GM21619 (cell line): Measurements from ENCODE around the gene ENTPD1.
A peak's percentile ranks its signal among the peaks of the same experiment; 100 is the strongest.

Experiments
- ATAC-seq: cut with Tn5 transposase; IDR thresholded peaks from one replicate; pipeline ENCODE4 v1.9.1; 2021; ENCODE audit not compliant: unreplicated experiment

The ENTPD1 gene

DNA sequence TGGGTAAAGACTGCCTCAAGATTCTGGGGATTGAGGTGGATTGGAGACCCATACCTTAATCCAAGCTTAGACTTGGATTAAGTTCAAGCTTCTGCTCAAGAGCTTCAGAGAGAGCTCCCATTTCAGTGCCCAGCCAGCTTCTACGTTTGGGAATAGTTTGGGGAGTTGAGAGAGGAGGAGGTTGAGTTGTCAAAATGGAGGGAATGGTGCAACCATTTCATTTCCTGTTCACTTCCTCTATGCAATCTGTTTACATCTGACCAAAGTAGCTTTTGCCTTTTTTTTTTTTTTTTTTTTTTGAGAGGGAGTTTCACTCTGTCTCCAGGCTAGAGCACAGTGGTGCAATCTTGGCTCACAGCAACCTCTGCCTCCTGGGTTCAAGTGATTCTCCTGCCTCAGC is 65.8 kb downstream of the ENTPD1 start:
- ATAC-seq, result no peak

DNA sequence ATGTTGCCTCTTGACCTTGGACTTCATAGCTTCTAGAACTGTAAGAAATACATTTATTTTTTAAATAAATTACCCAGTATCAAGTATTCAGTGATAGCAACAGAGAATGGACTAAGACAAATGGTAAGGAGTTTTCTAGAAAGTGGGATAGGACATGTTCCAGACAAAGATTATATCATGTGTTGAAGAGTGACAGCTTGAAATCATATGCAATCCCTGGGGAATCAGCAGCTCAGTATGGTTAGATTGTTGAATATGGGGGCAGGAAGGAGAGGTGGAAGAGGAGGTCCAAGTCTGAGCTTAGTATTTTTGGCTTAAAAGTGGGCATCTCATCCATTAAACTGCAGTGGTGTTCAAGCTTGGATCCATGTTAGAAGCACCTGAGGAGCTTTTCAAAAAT is 74.1 kb downstream of the ENTPD1 start:
- ATAC-seq, result no peak

DNA sequence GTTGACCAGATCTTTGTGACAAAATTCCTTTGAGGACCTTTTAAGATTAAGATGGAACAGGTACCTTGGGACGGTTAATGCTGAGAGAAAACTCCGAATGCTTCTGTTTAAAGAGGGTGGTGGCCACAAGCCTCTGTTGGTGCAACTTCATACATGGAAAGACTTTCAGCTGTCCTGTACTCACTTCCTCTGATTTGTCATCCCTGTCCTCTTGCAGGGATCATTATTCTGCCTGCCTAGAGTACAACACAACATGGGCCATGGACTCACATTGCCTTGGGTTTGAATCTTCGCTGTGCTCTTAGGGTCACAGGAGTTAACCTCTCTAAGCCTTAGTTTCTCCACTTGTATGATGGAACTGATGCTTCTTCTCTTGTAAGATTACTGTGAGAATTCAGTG is 75.1 kb downstream of the ENTPD1 start:
- no peak for ATAC-seq

DNA sequence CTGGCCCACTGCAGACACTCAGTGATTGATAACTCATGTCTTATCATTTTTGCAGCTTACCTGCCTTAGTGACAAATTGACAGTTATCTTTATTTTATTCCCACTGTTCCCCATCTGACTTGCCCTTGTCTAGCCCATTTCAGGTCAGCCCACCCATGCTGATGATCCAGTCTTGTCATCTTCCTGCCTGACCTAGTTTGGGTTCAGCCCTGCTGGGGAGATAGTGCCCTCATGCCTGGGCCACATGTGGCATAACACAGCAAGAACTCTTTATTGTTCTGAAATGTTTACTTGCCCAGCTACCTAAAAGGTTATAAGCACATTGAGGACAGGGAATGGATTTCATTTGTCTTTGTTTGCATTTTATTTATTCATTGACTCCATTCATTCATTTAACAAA is 75.6 kb downstream of the ENTPD1 start:
- no peak for ATAC-seq

DNA sequence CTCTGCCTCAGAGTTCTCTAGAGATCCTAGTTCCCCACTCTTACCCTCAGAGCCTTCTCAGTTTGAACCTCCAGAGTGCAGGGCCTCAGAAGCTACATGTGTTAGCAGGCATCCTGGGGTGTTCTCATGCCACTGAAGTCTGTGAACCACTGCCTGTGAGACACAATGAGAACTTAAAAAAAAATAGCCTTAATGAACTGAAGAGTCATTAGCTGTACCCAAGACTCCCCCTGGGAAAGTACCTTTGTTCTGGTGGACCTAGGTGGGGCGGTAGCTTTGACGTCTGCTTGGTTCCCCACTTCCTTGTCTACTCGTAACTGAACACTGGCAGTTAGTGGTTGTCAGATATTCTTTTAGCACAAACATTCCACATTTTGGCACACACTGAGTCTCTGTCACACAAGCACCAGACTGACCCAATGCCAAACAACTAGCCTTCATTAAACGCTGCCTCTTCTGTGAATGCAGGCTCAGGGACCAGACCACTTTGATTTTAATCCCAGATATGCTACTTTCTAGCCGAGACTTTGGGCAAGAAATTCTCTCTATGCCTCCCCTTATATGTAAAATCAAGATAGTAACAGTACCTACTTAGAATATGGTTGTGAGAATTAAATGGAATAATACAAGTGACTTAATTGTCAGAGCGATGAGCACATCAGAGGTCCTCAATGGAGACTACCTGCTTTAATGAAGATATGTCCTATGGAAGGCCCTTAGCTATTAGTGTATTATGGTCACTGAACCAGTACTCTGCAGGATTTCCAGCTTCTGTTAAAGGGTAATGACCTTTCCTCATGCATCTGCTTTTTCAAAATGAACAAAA is 76.5 kb downstream of the ENTPD1 start:
- peak; percentile 84 for ATAC-seq

DNA sequence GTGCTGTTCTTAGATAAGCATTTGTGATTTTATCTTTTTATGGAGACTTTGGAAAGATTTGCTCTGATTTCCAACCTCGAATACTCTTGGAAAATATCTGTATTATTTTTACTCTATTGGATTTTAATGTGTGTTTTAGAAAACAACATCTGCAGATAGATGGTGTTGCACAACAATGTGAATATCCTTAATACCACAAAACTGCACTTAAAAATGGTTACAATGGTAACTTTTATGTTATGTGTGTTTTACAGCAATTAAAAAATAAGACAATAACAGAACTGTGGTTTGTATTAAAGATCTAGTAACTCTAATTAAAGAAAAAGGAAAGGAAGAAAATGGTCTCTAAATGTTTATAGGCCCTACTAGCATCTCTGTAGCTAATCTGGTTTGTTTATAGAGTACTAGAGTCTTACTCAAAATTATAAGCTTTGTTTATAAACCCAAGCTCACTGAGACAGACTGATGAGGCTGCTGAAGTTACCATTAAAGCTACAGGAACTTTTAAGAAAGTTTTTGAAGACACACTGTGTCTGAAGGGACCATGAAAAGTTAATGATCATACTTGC is 77.2 kb downstream of the ENTPD1 start:
- no peak for ATAC-seq

DNA sequence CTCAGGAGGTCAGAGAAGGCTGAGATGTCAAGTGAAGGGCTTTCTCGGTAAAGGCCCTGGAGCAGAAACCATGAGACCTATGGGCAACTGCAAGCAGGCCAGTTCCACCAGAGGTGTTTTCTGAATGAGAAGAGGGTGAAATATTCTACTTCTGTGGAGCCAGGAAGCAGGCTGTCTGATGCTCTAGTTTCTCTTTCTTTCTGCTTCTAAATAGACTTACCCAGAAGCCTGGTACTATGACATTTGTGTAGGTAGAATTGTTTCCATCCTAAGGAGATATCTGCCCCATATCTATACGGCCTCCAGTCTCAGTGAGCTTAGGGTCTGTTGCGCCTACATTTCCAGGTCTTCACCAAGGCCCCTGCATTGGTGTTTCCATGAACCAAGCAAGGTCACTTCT is 78.4 kb downstream of the ENTPD1 start:
- no peak for ATAC-seq

DNA sequence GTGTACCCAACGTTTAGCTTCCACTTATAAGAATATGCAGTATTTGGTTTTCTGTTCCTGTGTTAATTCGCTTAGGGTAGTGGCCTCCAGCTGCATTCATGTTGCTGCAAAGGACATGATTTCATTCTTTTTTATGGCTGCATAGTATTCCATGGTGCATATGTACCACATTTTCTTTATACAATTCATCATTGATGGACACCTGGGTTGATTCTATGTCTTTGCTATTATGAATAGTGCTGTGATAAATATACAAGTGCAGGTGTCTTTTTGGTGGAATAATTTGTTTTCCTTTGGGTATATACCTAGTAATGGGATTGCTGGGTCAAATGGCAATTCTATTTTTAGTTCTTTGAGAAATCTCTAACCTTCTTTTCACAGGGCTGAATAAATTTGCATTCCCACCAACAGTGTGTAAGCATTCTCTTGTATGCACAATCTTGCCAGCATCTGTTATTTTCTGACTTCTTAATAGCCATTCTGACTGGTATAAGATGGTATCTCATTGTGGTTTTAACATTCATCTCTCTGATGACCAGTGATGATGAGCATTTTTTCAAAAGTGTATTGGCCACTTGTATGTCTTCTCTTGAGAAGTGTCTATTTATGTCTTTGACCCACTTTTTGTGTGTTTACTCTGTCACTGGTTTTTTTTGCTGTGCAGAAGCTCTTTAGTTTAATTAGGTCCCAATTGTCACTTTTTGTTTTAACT is 79.3 kb downstream of the ENTPD1 start:
- ATAC-seq, result no peak

DNA sequence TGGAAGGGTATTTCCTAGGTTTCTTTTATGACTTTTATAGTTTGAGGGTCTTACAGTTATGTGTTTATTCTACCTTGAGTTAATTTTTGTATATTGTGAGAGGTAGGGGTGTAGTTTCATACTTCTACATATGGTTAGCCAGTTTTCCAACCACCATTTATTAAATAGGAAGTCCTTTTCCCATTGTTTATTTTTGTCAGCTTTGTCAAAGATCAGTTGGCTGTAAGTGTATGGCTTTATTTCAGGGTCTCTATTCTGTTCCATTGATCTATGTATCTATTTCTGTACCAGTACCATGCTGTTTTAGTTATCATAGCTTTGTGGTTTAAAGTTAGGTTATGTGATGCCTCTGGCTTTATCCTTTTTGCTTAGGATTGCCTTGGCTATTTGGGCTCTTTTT is 79.9 kb downstream of the ENTPD1 start:
- ATAC-seq, result no peak

DNA sequence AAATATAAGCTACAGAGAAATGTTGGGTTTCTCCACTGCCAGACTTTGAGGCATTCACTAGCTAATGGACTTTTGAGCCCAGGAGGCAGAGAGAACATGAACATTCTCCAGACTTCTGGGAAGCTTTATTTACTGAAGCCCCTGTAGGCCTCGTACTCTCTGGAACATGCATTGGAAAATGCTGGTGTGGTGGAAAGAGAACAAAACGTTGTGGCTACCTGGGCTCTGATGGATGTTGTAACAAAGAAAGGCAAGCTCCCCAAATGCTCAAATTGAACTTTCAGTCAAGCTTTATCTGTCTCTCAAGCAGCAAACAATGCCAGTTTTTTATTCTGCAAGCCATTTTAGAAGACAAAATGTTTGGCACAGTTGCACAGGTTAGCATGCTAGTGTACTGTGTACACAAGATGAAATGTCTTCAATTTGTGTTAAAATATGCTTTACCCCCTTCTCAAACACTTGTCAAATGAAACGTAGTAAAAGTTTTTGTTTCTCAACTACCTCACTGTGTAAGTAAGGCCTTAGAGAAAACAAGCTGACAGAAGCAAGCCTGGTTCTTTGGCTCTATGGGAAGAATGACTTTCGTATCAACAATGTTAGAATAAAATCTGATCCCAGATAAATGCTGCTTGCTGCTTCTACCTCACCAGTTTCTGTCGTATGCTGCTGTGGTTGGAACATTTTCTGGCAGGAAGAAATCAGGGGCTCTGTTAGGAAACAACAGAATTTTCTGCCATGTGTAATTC is 80.8 kb downstream of the ENTPD1 start:
- no peak for ATAC-seq

DNA sequence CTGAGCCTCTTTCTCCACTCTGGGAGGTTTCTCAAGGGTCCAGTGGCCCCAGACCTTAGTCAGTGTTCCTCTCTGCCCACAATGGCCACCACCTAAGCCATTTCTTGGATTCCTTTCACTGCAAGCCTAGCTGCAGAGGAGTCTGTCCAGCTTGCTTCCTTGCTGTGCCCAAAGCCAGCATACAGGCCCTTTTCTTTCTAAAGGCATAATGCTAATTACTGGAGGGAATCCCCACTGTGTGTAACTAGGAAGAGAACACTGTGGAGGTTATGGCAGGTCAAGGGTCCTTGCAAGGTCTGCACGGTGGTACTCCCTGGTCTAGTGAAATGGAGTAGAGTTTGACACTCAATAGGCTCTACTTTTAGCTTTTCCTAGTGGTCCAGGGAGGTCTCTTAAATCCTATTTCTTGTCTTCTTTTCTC is 81.4 kb downstream of the ENTPD1 start:
- ATAC-seq, result peak; percentile 7

DNA sequence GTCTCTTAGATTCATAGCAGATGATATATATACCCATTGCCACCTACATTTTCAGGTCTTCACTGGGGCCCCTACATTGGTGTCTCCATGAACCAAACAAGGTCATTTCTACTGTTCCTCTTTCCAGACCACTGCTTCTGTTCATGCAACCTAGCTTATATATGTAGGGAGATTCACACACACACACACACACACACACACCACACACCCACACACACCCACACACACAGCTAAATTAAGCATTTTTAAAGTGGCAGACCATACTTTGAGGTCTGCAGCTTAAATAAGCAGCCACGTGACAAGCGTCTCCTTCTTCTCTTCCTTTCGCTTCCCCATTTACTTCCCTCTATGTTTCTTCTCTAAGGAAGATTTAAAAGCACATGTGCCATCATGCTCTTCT is 81.8 kb downstream of the ENTPD1 start:
- peak; percentile 36 for ATAC-seq

DNA sequence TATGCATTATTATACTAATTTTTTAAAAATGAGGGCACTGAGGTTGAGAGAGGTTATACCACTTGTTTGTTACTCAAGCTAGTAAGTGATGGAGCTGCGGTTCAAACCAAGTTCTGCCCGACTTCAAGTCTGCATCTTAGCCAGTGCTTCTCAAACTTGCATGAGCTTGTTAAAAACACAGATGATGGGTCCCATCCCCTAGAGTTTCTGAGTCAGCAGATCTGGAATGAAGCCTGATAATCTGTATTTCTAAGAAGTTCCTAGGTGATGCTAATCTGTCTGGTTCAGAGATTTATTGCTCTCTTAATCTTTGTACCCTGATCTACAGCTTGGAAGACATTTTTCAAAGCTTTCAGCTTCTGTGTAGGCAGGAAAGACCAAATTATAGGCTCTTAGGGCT is 84.2 kb downstream of the ENTPD1 start:
- no peak for ATAC-seq

DNA sequence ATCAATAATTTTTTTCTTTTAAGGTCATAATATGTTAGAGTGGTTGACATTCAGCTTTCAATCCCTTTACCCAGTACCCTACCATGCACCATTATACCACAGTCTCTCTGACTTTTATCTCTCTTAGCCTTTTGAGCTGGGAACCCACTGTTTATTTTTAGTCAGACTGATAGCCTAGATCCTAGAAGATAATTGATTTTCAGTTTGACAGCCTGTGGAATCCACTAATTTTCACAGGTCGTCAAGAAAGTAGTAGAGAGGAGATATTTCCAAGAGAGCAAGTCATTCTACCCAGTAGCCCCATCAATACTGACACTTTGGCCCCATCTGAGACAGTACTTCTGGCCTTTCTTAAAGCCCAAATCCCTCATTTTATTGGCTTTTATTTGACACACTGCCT is 84.7 kb downstream of the ENTPD1 start:
- ATAC-seq, result no peak

DNA sequence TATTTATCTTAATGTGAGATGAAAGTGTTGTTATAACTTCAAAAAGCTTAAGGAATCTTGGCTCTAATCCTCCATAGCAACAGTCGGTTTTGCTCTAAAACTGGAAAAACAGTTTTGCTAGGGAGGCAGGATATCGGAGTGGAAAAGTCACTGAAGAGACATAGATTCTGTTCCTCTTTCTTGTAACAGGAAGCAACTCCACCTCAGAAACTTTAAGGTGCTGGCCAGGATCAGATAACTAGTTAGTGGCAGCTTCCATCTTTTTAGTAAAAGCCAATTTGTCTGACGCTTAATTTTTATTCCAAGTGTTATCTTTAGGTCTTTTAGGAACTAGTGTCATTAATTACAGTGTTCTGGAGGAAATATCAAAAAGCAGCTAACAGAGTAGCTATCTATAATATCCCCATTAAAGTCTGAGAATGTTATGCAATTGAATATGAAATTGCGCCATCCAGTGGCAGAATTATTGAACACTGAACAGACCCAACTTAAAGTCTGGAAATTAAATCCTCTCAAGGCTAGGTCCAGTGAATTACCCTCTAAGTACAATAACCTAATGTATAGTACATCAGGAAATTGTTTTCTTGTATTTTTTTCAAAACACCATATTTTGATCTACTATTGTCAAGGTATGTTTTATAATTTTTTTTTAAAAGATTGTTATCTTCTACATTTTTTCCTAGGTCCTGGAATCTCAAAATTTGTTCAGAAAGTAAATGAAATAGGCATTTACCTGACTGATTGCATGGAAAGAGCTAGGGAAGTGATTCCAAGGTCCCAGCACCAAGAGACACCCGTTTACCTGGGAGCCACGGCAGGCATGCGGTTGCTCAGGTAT is 85.9 kb downstream of the ENTPD1 start:
- no peak for ATAC-seq

DNA sequence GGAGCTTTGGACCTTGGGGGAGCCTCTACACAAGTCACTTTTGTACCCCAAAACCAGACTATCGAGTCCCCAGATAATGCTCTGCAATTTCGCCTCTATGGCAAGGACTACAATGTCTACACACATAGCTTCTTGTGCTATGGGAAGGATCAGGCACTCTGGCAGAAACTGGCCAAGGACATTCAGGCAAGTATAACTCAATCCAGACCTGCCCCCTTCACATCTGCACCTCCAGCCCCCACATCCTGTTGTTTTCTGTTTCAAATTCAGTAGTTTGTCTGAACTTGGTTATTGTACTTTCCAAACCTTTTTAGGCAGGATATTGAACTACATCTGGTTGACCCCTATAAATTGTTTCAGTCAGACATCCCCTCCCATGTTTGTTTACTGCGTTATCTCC is 89.4 kb downstream of the ENTPD1 start:
- ATAC-seq, result no peak

DNA sequence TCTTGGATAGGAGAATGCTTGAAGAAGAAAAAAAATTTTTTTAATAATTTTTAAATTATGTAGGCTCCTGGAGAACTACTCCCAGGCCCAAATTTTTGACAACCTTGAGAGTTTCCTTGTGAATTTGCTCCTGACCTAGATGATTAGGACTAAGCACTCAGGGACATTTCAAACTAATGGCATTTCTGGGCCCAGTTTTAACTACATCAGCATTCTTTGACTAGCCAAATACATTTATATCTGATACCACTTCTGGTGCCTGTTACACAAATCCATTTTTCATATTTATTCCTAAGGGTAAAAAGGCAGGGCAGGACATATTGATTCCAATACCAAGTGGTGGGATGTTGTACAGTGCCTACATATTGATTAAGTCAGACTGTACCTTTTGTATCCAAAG is 91.0 kb downstream of the ENTPD1 start:
- ATAC-seq, result no peak

DNA sequence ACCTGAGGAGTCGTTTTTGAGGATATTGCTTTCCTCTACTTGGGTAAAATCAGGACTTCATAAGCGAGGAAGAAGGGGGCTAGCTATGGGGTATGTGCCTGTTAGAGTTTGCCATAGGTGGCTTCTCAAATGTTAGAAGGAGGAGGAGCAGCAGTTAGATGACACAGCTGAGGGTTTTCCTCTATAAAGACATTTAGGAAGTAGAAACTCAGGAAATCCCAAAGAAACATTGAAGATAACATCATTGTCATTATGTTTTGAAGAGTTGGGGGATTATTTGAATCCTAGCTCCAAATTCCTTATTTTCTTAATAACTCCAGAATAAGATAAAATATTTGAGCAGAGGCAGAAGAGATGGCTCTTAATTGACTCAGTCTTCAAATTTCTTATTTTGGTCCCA is 92.9 kb downstream of the ENTPD1 start:
- no peak for ATAC-seq

DNA sequence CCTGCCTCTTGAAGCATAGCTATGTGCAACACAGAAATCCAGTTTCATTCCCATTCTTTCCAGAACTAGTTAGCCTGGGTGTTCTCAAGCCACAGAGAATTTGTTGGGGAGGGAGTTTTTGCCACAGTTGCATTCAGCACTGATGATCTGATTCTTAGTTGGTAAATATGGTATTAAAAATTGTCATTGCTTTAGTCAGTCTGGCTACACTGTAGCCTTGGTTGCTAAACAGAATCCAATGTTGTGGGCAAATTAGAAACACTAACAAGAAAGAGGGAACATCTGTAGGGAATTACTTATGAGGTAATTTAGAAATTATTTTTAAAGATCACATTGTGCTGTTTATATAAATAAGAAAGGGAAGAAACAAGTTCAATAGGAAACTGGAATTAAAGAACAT is 94.8 kb downstream of the ENTPD1 start:
- no peak for ATAC-seq

DNA sequence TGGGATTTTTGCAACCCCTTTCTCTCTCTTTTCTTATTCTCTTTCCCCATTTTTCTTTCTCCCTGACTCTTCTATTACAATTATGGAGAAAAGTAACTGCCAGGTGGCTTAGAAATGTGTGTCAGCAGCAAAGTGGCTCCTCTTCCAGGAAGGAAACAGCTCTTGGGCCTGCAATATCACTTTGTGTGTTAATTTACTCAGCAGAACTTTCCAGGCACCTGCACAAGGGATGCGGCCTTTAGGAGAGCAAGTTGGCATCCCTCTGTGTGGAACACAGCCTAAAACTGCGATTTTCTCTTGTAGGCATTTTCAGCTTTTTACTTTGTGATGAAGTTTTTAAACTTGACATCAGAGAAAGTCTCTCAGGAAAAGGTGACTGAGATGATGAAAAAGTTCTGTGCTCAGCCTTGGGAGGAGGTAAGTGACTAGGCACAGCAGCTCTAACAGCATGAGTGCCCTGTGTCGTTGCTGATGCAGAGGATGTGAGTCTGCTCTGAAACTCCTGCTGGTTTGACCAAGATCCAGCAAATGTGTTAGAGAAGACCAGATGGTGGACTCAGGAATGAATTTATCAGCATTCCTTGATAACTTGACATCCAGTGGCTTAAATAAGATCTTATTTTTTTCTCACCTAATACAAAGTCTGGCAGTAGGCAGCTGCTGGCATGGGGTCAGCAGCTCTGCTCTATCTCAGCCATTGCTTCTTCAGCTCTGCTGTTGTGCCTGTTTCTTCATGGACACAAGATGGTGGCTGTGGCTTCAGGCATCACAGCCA is 104.4 kb downstream of the ENTPD1 start:
- no peak for ATAC-seq
